Effector CD8-positive, alpha-beta T cell (primary cell): ENCODE results near the gene CAPNS2.
"Not testable (repeated sequence)": the region's sequence is repeated elsewhere in the genome, so short reads cannot be mapped to it uniquely, and the experiment has no call there.

Source experiments
- DNase-seq: peaks from one replicate; lab custom pipeline; 2025; lab: John Stamatoyannopoulos, UW

Gene CAPNS2

DNA sequence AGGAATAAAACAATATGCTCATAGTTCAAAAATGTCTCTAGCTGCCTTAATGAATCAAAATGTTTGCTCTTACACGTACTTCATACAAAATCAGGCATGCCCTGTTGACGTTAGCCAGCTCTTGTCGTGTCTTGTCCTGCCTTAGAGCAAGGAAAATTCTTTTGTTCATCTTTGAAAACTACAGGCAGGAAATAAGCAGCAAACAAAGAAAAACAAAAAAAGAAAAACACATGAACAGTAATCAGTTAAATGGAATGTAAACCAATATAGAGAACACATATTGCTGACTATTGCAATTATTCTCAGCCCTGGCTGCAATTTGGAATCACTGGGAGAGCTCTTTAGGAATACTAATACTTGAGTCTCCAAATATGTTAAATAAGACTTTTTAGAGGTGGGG lies 1.7 kb downstream of the CAPNS2 start:
- DNase-seq = no peak

DNA sequence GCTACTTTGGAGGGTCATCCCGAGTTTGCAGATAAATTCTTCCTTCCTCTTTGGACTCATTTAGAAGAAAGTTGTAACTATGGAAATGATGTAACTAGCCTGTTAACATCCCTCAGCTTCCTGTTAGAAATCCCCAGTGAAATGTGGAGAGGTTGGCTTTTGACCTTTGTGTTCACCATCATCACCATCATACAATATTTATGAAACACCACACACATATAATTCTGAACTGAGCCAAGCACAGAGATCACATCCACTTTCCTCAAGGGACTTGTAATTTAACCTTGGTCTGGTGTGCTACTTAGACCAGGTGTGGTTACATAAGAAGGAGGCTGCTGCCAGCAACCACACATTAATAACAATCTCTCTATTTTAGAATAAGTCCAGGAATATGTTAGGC lies 2.5 kb downstream of the CAPNS2 start:
- no peak for DNase-seq

DNA sequence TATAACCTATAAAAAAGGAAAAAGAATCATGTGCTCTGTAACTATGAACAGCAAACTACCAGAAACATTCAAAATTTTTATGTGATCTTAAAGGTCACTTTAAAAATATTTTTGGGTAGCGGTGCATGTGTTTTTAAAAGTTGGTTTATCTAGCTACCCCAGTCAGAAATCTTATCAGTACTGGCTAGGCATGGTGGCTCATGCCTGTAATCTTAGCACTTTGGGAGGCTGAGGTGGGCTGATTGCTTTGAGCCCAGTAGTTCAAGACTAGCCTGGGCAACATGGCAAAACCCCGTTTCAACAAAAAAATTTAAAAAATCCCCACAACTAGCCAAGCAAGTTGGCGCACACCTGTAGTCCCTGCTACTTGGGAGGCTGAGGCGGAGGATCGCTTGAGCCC lies 3.7 kb downstream of the CAPNS2 start:
- DNase-seq = no peak

DNA sequence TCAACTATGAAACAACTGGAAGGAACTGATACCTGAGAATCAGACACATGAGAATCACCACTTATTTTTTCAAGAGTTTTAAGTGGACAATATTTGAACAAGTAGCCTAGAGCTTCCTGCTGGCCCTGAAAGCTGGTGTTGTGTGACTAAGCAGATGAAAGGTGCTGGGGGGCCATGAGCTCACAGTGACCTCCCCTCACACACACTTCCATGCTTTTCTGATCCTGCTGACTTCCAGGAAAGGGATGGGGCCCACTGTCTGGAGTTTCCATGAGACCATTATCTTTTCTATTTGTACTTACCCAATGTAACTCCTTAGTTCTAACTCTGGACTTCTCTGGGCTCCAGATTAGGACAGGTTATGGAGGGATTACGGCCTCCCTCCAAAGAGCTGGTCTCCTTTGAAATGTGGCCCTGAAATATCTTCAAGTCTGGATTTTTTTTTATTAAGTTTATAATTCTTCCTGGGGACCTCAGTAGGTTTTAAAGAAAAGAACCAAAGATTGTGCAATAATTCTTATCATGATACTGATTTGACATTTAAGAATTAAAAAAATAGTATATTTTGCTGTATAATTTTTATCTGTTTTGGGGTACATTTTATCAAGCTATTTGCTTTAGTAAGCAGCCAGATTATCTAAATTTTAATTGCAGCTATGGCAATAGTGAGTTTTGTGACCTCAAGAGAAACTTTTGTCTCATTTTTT lies 4.9 kb downstream of the CAPNS2 start:
- DNase-seq = no peak

DNA sequence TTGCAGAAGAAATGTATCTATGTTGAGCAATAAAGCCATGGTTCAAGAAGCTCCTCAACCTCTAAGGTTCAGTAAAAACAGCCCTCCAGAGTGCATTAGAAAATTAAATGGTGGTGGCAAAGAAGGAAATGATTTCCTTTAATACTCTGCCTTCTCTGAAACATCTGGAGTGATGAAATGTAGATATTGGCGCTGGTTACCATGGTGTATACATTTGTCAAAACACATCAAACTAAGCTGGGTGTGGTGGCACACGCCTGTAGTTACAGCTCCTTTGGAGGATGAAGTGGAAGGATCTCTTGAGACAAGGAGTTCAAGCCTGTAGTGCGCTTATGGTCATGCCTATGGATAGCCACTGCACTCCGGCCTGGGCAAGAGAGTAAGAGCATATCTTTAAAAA lies 6.0 kb downstream of the CAPNS2 start:
- DNase-seq = no peak

DNA sequence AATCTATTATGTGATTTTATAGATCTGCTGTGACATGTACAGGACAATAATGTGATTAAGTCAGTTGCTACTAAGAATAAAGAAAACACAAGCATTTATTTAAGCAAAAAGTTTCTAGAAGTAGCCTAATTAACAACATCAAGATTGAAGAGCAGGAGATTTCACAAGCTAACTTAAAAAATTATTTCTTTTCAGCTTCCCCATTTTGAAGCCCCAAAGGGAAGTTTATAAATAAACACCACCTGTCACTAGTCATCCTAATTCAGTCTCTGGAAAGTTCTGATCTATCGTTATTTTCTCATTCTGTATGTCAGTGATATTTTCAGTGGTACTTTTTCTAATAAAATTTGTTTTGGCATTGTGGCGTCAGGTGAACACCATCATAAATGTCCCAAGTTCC lies 8.3 kb downstream of the CAPNS2 start:
- no peak for DNase-seq

DNA sequence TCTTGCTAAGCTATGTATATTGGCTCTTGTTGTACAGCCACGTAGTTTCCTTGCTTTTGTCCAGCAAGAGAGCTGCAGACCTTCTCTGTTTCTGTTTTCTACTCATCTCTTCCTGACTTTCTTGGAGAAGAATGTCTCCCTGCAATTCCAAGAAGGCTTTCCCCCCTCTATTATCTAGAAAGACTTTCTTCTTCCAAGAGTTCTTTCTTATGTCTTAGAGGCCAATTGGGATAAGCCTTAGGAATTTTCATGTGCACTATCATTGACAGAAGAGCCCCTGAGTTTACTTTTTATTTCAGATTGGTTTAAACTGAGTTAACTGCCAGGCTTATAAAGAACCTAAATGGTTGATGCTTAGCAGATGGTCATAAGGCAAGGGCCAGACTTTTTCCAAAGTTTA lies 9.0 kb downstream of the CAPNS2 start:
- DNase-seq = no peak

DNA sequence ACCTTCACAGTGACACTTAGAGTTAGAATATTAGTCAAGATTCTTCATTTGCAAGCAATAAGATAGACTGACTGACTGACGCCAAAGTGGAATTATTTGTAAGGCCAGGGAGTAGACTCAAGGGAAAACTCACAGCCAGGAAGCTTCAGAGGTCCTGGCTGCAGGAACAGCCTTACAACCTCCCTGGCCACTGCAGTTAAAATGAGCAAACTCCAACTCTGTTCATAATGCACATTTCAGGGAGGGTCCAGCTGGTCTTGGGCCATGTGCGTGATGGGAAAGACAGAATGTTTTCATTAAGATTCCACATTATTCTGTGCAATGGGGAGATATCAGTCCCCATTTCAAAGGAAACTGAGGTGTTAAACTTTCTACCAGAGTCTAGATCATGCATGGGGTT lies 9.9 kb downstream of the CAPNS2 start:
- DNase-seq = no peak

DNA sequence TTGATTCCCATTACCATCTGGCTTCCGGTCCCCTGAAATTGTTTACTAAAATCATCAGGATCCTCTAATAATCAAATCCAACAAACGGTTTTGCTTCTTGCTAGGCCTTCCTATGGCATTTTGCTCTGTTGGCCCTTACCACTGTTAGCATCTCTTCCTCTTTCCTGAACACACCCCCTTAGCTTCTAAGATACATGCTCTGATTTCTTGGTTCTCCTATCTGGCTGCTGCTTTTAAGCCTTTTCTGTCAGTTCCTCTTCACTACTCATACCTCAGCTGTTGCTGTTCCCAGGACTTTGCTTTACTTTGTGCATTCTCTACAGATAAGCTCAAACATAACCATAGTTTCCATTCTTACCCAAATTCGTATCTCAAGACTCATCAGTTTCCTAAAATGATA lies 11.4 kb downstream of the CAPNS2 start:
- DNase-seq = no peak

DNA sequence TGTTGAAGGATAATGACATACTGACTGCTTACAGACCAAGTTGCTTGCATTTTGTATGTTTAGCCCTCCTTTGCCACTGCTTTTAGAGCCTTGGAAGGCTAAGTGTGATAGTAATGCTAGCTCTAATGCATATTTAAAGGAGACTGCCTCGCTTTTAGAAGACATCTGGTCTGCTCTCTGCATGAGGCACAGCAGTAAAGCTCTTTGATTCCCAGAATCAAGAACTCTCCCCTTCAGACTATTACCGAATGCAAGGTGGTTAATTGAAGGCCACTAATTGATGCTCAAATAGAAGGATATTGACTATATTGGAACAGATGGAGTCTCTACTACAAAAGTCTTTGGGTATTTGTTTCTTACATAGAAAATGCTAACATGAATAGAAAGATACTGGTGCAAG lies 19.1 kb downstream of the CAPNS2 start:
- DNase-seq = no peak

DNA sequence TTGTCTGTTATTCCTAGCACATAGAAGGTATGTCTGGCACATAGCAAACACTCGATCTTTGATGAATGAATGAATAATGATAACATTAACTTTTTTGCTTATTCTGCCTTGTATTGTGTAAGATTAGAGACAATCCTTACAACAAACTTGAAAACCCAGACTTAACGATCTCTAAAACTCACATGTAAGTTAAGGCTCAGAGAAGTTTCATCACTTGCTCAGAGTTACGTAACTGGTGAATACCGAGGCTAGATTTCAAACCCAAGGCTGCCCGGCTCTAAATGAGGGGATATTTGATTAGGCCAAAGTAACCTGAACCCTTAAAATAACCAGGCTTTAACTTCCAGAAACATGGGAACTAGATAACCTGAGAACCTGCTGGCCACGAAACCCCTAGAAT lies 22.3 kb downstream of the CAPNS2 start:
- no peak for DNase-seq

DNA sequence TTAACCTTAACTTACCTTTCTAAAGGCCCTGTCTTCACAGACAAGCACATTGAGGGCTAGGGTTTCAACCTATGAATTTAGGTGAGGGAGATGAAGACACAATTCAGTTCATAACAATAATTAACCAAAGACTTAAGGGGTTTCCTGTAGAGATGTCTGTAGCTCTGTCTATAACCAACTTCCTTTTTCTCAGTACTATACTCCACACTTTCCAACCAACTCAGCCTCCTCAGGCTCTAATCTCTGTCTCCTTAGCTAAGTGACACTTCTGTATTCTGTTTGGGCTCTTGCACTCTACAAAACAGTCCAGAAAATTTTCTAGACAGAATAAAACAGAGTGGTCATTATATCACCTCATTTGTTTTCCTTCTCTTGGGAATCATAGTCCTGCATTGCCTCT lies 25.8 kb downstream of the CAPNS2 start:
- DNase-seq = no peak

DNA sequence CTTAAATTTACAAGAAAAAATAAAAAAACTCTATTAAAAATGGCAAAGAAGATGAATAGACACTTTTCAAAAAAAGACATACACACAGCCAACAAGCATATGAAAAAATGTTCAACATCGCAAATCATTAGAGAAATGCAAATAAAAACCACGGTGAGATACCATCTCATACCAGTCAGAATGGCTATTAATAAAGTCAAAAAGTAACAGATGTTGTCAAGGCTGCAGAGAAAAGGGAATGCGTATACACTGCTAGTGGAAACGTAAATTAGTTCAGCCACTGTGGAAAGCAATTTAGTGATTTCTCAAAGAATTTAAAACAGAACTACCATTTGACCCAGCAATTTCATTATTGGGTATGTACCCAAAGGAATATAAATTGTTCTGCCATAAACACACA lies 31.4 kb downstream of the CAPNS2 start:
- no peak for DNase-seq

DNA sequence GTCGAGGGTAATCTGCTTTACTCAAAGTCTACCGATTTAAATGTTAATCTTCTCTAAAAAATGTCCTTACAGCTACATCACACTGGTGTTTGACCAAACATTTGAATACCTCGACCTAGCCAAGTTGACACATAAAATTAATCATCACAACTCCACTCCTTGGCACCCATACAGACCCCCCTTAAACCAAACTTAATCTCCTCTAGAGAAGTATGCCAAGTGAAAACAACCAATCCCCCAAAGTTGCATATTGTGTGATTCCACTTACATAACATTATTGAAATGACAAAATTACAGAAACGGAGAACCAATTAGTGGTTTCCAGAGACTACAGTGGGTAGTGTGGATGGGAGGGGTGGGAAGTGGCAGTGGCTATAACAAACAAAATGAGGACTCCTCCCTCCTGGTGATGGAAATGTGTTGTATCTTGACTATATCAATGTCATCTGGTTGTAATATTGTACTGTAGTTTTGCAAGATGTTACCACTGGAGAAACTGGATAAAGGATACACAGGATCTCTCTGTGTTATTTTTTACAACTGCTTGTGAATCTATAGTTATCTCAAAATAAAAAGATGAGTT lies 39.4 kb downstream of the CAPNS2 start:
- no peak for DNase-seq

DNA sequence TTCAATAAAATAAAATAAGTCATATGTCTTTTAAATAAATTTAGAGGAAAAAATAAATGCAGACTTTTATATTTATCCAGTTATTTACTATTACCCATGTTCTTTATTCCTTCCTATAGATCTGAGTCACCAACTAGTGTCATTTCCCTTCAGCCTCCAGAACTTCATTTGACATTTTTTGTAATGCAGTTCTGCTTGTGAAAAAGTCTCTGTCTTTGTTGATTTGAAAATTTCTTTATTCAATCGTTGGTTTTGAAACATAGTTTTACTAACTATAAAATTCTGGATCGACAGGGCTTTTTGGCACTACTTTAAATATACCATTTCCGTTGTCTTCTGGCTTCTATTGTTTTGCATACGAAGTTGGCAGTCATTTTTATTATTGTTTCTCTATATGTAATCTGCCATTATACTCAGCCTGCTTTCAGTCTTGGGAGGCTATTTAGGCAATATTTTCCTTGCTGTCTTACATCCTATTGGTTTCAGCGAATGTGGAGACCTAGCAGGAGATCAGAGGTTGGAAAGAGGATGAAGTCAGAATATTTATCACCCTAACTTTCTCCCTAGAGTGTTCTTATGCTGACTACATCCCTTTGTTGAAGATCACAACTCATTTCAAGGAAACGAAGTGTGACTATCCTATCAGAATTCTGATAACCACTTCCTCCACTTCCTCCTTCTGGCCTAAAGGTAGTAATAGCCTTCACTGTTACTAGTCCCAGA lies 47.3 kb downstream of the CAPNS2 start:
- DNase-seq = no peak

DNA sequence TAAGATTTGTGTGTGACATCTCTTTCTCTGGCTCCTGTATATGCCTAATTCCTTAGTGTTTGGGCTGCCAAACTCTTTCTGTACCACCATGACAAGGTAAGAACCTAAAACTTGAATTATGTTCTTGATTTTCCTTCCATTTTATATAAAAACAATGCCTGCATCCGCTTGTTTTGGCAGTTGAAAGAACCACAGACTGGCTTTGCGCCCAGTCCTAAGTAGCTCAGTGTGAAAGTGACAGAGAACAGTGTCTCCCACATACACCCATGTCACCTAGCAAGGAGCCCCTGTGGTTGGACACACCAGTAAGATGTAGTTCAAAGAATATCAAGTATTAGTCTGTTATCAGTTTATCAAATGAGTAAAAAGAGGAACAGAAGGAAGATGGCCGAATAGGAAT lies 48.6 kb downstream of the CAPNS2 start:
- DNase-seq = no peak

DNA sequence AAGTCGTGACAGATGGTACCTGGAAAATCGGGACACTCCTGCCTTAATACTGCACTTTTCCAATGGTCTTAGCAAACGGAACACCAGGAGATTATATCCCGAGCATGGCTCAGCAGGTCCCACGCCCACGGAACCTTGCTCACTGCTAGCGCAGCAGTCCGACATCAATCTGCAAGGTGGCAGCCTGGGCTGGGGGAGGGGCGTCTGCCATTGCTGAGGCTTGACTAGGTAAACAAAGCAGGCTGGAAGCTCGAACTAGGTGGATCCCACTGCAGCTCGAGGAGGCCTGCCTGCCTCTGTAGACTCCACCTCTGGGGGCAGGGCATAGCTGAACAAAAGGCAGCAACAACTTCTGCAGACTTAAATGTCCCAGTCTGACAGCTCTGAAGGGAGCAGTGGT lies 49.2 kb downstream of the CAPNS2 start:
- not testable (repeated sequence) for DNase-seq
